Adipose tissue (tissue), 3 donors: ENCODE results near the gene LPIN1. TPM values are rescaled to one million over a fixed set of nuclear protein-coding genes. Genes with fewer than 3 reads are reported as not detected.

Experiments used
- H3K27ac ChIP-seq: one replicate; pipeline ENCODE4 v1.5.1; 2013; ENCODE audit warnings: low read depth, low read length
- WGBS, 3 donors: extraction: QIAGEN DNeasy Blood & Tissue Kit; methylation state at CpG; one replicate each; pipeline ENCODE4 v1.1.7; 2013; 5-methylcytosine and 5-hydroxymethylcytosine counted together
- polyA plus RNA-seq, 3 donors: library from polyadenylated mRNA; stranded (reverse); fragments of 200-250 nt; gene quantifications; one replicate each; pipeline ENCODE4 v1.2.3, GENCODE V29; 2013
- donor health status: healthy with polysubstance abuse.
- donor health status: Bipolar disorder and iron deficiency.
- donor health status: healthy.

LPIN1 gene, protein sequence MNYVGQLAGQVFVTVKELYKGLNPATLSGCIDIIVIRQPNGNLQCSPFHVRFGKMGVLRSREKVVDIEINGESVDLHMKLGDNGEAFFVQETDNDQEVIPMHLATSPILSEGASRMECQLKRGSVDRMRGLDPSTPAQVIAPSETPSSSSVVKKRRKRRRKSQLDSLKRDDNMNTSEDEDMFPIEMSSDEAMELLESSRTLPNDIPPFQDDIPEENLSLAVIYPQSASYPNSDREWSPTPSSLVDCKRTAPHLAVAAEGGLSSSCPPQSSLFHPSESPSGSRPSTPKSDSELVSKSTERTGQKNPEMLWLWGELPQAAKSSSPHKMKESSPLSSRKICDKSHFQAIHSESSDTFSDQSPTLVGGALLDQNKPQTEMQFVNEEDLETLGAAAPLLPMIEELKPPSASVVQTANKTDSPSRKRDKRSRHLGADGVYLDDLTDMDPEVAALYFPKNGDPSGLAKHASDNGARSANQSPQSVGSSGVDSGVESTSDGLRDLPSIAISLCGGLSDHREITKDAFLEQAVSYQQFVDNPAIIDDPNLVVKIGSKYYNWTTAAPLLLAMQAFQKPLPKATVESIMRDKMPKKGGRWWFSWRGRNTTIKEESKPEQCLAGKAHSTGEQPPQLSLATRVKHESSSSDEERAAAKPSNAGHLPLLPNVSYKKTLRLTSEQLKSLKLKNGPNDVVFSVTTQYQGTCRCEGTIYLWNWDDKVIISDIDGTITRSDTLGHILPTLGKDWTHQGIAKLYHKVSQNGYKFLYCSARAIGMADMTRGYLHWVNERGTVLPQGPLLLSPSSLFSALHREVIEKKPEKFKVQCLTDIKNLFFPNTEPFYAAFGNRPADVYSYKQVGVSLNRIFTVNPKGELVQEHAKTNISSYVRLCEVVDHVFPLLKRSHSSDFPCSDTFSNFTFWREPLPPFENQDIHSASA
- 10 to 100 TPM; 16.7 to 50.6 (median 38.1) TPM for polyA plus RNA-seq

DNA sequence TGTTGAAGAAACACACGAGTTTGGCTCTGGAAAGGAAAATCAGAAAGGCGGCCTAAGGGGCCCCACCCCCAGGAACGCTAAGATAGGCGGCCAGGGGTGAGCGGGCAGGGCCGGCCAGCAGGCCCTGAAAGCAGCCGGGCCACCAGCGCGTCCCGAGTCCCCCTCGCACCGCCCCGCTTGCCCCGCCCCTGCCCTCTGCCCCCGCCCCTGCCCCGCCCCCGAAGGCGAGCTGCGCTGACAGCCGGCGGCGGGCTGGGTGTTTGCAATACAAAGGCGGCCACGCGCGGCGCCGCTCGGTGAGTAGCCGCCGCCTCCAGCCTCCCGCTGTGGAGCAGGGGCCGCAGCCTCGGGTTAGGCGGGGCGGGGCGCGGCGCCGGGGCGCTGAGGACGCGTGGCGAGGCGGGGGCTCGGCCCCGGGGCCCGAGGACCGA lies at the start of gene LPIN1:
TSS of gene LPIN1 (plus strand) at position 257 of the 431 bp plus-strand sequence. CDS start 18,910 bp downstream, outside the sequence.
- no peak within 1 kb of the TSS for H3K27ac ChIP-seq
- WGBS, 3 donors, result 0 to 1% (median 0%) methylated on average over 46 to 49 of the region's 49 CpGs

DNA sequence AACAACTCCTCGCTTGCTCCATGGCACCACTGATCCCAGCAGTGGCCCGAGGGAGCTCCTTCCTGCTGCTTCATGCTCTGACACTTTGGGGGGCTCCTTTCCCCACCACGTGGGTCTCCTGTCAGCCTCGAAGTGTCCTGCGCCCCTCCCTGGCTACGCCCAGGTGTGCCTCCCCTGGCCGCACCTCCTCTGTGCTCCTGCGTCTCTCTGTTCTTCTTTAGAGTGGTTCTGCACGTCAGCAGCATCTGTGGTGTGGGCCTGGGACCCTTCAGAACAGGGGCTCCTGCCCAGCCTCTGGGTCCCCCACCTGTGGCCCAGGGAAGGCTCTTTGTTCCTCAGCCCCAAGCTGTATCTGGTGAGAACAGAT lies 49.7 kb upstream of the LPIN1 start:
- 53 to 62% (median 61%) methylated on average over 9 of the region's 9 CpGs for WGBS, 3 donors
- no peak overlapping the region for H3K27ac ChIP-seq

DNA sequence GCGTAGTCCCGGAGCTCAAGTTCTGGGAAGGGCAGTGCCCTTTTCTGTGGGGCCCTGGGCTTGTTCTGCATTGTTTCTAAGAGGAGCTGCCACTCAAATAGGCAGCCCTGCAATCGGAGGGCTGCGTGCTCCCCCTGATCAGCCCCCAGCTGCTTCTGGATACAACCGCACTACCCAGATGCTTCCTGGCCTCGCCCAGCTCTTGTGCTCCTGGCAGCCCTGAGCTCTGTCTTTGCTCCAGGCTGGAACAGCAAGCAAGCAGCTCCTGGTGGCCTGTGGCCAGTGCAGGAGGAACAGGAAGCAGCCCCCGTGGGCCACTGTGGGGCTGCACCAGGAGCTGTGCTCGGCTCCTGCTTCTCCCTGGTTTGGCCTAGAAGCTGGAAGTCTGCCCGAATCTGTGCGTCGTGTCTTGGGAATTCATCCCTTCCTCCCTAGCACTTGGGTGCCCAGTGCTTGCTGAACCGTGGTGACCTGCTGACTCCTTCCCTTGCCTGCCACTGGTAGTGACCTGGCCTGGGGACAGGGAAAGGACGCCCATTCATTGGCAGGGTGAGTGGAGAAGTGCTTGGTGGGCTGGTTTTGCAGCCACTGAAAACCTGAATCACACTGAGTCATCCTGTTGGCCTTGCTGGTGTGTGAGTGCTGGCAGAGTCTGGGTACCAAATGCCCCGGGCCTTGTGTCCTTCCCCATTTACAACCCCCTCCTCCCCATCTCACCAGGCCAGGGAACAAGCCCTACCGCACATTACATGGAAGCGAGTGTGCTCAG lies 49.1 kb upstream of the LPIN1 start:
- 27 to 77% (median 31%) methylated on average over 16 of the region's 16 CpGs for WGBS, 3 donors
- no peak overlapping the region for H3K27ac ChIP-seq

DNA sequence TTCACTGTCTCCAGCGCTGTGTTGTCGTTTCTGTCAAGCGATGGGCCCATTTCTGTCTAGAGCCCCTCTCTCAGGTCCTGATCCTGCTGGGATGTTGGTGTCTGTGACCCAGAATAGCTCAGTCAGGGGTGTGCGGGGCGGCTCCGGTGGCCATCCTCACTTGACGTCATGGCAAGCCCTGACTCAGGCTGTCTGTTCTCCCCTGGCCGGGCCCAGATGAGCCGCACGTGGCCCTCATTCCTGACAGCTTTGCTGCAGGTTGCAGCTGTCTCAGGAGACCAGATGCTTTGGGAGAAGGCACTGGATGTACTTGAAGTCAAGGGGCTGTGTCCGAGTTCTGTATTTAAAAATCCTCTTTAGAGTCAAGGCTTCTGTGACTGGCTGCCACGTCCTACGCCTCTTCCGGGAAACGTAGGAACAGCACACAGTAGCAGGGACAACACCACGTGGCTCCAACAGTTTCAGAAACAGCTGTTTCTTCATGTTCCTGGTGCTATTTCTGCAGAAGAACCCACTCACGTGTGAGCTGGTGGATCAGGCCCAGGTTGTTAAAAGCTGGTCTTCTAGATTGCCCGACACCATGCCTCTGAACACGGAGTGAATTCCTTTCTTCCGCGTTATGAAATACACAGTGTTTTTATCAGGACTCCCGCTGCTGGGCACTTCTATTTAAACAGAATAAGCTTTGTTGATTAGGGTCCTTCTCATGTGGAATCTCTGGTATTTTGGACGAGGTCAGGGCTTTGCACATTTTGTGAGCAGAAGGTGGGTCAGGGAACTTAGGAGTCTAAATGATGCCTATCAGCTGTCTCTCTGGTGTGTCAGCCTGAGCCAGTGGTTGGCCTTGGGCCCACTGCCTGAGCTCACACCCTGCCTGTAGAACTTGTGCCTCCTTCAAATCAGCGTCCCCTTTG lies 48.2 kb upstream of the LPIN1 start:
- WGBS, 3 donors, result 61 to 72% (median 66%) methylated on average over 24 of the region's 24 CpGs
- H3K27ac ChIP-seq, result no peak overlapping the region

DNA sequence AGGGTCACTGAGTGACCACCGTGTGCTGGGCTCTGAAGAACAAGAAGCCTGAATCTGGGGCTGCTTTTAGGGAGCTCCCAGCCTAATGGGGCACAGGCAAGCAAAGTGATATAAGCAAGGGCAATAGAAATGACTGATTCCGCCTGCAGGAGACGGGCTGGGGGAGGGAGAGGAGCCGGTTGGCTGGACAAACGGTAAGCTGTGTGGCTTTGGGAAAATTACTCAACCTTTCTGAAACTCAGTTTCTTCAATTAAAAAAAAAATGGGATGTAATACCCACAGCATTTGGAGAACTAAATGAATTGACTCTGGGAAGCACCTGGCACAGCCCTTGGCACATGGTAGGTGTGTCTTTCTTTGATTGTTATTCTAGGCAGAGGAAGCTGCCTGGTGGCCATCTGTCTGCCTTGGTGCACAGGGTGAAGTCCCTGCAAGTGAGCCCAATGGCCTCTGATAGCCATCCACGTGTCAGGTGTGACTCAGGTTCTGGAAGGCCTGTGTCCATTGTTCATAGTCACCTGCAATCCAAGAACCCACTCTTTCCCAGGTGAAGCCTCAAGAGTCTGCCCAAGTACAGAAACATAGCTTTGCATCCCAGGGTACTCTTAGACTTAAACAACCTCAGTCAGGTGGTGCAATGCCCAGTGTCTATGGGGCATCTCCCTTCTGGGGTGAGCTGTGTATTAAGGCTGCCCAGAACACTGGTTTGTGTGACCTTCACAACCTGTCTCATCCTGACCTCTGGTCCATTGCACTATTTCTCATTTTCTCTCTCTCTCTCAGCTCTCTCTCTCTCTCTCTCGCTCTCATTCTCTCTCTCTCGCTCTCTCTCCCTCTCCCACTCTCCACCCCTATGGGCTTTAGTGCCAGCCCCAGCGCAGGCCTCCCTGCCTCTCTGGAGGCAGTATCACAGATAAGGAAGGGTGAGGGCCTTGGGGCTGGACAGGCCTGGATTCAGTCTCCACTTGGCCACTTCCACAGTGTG lies 46.5 kb upstream of the LPIN1 start:
- WGBS, 3 donors, result 74 to 82% (median 77%) methylated on average over 9 of the region's 9 CpGs
- no peak overlapping the region for H3K27ac ChIP-seq

DNA sequence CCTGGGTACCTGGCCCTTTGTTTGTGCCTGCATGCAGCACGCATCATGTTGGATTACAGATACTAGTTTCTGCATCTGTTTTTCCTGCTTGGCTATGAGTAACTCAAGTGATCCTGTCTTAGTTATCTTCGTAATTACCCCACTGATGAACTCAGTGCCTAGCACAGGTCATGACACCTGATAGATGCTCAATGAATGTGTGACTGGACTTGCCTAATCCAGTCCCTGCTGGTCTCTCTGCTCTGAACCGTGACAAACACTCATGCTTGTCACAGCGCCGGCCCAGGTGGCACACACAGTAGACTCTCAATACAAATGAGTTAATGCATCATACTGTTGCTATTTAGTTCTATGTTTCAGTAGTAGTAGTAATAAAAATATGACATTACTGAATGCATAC lies 45.2 kb upstream of the LPIN1 start:
- WGBS, 3 donors, result 94 to 95% (median 95%) methylated on average over 5 of the region's 5 CpGs
- no peak overlapping the region for H3K27ac ChIP-seq

DNA sequence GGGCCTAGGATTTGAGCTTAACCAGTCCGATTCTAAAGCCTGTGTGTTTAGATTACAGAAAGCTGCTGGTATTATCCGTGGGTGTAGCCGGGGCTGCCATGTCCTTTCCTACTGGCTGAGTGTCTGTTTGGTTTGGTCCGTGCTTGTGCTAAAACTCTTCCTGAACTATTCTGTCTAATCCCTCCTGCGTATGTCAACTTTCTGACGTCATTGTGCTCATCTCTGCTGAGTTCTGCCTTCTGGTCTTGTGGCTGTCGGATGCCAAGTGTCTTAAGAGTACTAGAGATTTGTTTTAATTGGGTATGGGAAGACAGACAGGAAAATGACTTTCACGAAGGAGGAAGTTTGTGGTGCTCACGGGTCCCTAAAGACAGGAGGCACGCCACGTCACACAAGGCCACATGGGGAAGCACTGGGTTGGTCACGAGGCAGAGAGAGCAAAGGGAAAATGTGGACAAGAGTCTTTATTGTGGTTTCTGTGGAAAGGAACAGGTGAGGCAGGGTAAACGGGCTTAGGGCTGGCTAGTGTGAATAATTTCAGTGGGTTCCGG lies 44.6 kb upstream of the LPIN1 start:
- H3K27ac ChIP-seq, result no peak overlapping the region
- 51 to 74% (median 56%) methylated on average over 14 of the region's 14 CpGs for WGBS, 3 donors

DNA sequence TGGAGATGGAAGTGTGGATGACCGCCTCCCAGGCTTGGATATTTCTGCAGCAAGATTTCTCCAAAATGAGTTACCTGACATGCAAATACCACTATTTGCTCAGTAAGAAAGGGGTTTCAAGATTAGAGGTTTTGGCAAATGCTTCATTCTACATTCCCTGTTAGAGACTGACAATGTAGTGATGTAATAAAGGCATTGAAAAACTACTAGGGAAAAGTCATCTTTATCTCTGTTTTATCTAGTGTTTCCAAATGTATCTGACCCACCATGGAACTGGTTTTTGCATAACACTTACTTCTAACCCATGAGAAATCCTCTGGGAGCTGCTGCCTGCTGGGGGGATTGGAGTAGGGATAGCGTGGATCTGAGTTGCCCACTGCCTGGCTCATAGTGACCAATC lies 43.5 kb upstream of the LPIN1 start:
- 90 to 93% (median 92%) methylated on average over 2 of the region's 2 CpGs for WGBS, 3 donors
- H3K27ac ChIP-seq, result no peak overlapping the region

DNA sequence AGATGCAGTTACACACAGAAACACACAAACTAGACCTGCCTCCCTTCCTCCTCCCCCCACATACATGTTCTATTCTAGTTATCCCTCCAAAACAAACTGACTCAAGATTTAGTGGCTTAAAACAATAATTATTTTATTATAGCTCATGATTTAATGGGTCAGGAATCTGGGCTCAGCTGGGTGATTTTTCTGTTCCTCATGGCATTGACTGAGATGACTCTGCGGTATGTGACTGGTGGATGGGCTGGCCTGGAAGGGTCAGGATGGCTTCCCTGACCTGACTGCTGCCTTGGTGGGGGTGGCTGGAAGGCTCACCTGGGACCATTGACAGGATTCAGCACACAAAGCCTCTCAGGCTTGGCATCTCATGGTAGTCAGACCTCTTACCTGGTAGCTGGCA lies 42.7 kb upstream of the LPIN1 start:
- 80 to 95% (median 91%) methylated on average over 1 of the region's 1 CpG for WGBS, 3 donors
- H3K27ac ChIP-seq, result no peak overlapping the region

DNA sequence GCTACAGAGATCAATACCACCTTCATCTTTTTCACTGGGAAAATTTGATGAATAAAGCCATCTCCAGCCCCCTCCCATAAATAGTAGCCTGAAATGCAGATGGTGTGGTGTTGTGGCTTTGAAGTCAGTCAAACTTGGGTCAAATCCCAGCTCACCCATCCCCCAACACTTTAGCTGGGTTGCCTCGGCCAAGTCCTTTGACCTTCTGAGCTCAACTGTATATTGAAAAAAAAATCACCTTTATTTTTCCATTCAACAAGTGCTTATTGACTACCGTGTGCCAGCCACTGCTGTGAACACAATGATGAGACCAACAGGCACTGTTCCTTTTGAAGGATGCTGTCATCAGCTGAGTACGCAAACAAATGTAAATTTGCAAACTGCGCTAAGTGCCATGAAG lies 41.4 kb upstream of the LPIN1 start:
- WGBS, 3 donors, result 60 to 92% (median 88%) methylated on average over 4 of the region's 4 CpGs
- H3K27ac ChIP-seq, result no peak overlapping the region

DNA sequence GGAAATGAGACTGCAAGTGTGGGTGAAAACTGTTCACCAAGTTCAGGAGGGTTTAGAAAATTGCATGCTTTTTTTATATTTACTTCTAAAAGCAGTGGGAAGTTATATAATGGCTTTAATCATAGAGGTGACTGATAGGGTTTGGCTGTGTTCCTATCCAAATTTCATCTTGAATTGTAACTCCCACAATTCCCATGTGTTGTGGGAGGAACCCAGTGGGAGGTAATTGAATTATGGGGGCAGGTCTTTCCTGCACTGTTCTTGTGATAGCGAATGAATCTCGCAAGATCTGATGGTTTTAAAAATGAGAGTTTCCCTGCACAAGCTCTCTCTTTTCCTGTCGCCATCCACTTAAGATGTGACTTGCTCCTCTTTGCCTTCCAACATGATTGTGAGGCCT lies 40.7 kb upstream of the LPIN1 start:
- no peak overlapping the region for H3K27ac ChIP-seq
- WGBS, 3 donors, result 83 to 97% (median 94%) methylated on average over 3 of the region's 3 CpGs

DNA sequence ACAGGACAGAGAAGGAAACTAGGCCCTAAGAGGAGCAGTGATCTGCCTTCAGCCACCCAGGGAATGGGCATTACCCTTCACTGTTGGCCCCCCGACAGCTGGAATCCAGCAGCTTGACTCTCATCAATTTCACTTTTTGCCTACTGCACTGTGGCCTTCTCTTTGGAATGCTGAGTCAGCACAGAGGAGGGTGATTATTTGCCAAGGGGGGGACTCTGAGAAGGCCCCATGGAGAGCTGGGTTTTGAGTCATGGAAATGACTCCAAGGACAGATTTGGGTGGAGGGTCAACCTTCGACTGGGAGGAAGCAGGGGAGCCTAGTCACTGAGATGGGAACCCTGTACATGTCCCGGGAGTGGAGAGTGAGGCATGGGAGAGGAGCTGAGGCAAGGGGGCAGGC lies 38.3 kb upstream of the LPIN1 start:
- WGBS, 3 donors, result 82 to 86% (median 84%) methylated on average over 3 of the region's 3 CpGs
- no peak overlapping the region for H3K27ac ChIP-seq

DNA sequence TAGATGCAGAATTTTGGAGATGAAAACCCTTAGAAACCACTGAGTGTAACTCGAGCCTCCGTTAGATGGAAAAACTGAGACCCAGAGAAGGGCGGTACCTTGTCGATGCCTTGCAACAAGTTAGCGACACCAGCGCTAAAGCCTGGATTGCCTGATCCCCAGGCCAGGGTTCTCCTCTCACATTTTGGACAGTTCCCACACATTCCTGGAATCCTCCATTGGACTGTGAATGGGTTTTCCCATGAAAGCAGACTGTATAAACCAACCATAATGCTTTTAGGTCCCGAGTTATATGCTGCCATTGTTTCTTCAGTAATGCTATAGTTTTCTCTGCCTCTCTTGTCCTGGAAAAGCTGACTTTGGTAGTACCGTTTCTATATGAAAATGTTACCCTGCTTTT lies 37.1 kb upstream of the LPIN1 start:
- WGBS, 3 donors, result 93 to 95% (median 93%) methylated on average over 8 of the region's 8 CpGs
- no peak overlapping the region for H3K27ac ChIP-seq

DNA sequence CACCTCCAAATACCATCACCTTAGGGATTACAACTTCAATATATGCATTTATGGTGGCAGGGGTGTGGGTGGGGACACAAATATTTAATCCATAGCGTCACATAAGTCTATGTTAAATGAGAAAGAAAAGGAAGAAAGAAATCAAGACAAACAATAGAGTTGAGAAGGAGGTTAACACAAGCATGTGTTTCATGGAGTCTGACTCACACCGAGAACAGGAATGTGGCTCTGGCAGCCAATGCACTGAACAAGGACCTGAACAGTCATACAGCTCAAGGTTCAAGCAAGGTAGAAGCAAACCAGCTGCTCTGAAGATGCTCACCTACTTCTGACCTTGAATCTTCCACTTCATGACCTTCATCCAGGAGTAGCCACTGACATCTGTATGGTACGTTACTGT lies 36.2 kb upstream of the LPIN1 start:
- WGBS, 3 donors, result 22 to 72% (median 69%) methylated on average over 3 of the region's 3 CpGs
- no peak overlapping the region for H3K27ac ChIP-seq

DNA sequence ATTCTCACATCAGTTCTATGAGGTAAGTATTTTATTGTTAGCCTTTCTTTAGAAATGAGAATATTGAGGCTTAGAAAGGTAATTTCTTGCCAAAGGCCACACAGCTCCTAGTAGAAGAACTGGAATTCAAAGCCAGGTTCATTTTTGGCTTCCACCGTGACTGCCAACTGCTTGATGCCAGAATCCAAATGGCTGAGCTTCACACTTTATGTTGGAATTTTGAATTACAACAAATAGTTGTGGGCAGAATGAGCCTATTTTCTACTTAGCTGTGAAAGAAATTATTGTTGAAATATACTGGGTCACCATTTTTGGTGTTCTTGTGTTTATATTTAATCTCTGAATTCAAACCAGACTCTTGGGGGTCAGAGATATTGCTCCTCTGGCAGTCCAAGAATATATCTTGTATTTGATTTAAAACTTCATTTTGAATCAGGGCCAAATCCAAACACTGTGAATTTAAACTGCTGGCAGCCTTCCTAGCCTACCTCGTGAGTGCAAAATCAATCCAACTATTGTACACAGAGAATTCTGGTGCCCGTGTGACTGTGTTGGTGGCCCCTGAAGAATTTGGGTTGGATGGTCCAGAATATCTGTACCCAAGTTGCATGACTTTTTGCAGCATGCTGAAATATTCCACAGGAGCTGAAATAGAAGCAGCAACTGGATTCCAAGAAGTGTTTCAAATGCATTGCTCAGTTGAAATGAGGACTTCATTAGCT lies 35.6 kb upstream of the LPIN1 start:
- no peak overlapping the region for H3K27ac ChIP-seq
- 16 to 41% (median 40%) methylated on average over 3 of the region's 3 CpGs for WGBS, 3 donors

DNA sequence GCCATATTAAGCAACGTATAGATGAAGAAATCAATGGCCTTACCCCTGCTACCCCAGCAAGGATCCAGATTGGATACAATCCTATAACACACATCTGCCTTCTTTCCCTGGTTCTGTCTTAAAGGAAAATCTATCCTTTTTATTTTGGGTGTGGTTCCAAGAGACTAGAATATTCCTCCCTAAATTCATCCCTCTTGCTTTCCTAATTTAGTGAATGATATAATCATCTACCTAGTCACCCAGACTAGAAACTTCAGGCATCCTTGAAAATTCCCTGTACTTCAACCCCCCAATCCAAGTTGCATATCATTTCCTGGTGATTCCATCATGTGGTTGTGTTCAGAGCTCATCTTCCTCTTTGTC lies 35.1 kb upstream of the LPIN1 start:
- H3K27ac ChIP-seq, result no peak overlapping the region
- WGBS, 3 donors, result 38 to 41% (median 40%) methylated on average over 1 of the region's 1 CpG
